K562 (cell line): Measurements from ENCODE around the gene U2AF1L4.

Source experiments
- CEBPB ChIP-seq: fragments of 450-650 bp; IDR thresholded peaks from 2 replicates; pipeline ENCODE4 v1.6.1; 2016; ENCODE audit warnings: missing genetic modification characterization, missing compliant biosample characterization
- E2F8 ChIP-seq: fragments of 450-650 bp; IDR thresholded peaks from 2 replicates; pipeline ENCODE4 v1.7.1; 2018; ENCODE audit warnings: mild to moderate bottlenecking, low read depth; ENCODE audit not compliant: partially characterized antibody
- ELK1 ChIP-seq: sonication (generic); formaldehyde crosslinking; IDR thresholded peaks from 2 replicates; pipeline ENCODE4 v1.8.1; 2022; ENCODE audit warnings: missing genetic modification reagents
- FOSL1 ChIP-seq: fragments of 200-800 bp; sonication (Bioruptor generic); conservative IDR thresholded peaks from 2 replicates; pipeline ENCODE4 v1.6.1; 2016; ENCODE audit warnings: missing genetic modification characterization, missing compliant biosample characterization
- JUNB ChIP-seq: fragments of 450-650 bp; formaldehyde crosslinking; conservative IDR thresholded peaks from 2 replicates; pipeline ENCODE4 v1.4.0; 2020; ENCODE audit warnings: mild to moderate bottlenecking

DNA sequence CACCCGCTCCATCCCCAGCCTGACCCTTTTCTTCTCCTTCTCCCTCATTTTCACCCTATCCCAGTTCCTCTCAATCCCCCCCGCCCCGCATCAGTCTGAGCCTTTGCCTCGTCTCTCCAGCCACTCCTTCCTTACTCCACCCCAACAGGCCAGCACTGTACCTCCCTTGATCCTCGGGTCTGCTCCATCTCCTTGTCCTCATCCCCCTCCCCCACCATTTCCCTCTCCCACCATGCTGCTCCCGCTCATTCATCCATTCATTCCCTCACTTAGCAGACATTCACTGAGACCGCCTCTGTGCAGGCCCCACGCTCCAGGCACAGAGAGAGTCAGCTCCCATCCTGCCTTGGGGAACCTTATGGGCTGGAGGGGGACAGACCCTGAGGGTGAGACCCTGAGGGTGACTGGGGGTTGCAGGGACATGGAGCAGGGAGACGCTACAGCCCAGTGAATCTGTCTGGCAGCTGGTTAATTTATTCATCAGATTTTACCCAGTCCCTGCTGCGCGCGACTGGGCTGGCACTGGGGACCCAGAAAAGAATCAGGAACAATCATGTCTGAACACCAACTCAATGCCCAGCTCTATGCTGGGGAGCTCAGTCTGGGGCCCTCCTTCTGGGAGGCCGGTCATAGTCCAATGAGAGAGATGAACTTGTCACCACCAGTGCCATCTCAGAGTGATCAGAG is 31.0 kb upstream of the U2AF1L4 start:
- no peak for TF ChIP-seq FOSL1 (tag)
- no peak for TF ChIP-seq E2F8
- no peak for TF ChIP-seq JUNB (CRISPR knock-in tag)
- no peak for TF ChIP-seq ELK1 (CRISPR knock-in tag)
- TF ChIP-seq CEBPB (tag) = no peak
